ENCODE measurements around the gene FBN2. TPM values are rescaled to one million over a fixed set of nuclear protein-coding genes. Genes with fewer than 3 reads are reported as not detected.
"Not testable (repeated sequence)": the region's sequence is repeated elsewhere in the genome, so short reads cannot be mapped to it uniquely, and the experiment has no call there.

The FBN2 gene
- total and polyA plus RNA-seq, 8 donors: 2.7 to 64.3 (median 54.3) TPM

DNA sequence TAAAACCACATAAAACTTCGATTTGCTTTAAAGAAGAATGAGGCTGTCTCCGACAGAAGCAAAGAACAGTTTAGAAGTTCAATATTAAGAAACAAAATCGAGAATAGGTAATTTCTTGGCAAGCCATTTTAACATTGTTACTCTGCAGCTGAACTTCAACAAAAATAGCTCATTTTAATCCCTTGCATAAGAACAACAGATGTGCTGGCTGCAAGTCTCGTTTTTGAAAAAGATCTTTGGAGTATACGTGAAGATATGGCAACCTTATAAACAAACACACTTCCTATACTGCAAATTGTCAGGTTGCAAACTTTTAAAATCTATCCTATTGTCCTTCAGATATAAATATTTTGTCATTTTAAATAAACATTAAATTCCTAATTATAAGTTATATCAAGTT lies 71.5 kb downstream of the FBN2 start:
- intact Hi-C loops (cut with DNase I): no loop called here
- TF ChIP-seq, protein P1, sequence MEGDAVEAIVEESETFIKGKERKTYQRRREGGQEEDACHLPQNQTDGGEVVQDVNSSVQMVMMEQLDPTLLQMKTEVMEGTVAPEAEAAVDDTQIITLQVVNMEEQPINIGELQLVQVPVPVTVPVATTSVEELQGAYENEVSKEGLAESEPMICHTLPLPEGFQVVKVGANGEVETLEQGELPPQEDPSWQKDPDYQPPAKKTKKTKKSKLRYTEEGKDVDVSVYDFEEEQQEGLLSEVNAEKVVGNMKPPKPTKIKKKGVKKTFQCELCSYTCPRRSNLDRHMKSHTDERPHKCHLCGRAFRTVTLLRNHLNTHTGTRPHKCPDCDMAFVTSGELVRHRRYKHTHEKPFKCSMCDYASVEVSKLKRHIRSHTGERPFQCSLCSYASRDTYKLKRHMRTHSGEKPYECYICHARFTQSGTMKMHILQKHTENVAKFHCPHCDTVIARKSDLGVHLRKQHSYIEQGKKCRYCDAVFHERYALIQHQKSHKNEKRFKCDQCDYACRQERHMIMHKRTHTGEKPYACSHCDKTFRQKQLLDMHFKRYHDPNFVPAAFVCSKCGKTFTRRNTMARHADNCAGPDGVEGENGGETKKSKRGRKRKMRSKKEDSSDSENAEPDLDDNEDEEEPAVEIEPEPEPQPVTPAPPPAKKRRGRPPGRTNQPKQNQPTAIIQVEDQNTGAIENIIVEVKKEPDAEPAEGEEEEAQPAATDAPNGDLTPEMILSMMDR (IDR thresholded peaks at IDR 0.05): no peak
- Histone ChIP-seq H3K27me3 (no peaks in the 10 kb centered on the region), H3K4me3 (no peak overlapping the region), H3K36me3 (no peaks in the 10 kb centered on the region), H3K4me1 (no peaks in the 10 kb centered on the region), H3K27ac (no peak overlapping the region), H3K9me3 (no peaks in the 10 kb centered on the region)
- DNase-seq (peak in 2 of 4 donors; percentile 34 to 44), ATAC-seq (no peak)

- no peak overlapping the region for H3K4me3 ChIP-seq
- intact Hi-C loops (cut with DNase I): no loop called here
- no peaks in the 10 kb centered on the region for H3K4me1 ChIP-seq
- H3K27ac ChIP-seq: no peak overlapping the region
- no peaks in the 10 kb centered on the region for H3K27me3 ChIP-seq
- DNase-seq (peak in 1 of 4 donors; percentile 78), ATAC-seq (no peak)
- no peaks in the 10 kb centered on the region for H3K36me3 ChIP-seq
- TF ChIP-seq, protein P1 (IDR thresholded peaks at IDR 0.05): no peak
- H3K9me3 ChIP-seq: peaks cover 0 to 8% of the 10 kb centered on the region in 2 donors
Observed at GRCh38 chr5:128464596-128464995, 73.4 kb downstream of the FBN2 start.

- DNase-seq (no peak), ATAC-seq (no peak)
- TF ChIP-seq, protein P1 (IDR thresholded peaks at IDR 0.05): no peak
- Histone ChIP-seq H3K27ac (no peak overlapping the region), H3K27me3 (no peaks in the 10 kb centered on the region), H3K4me1 (no peaks in the 10 kb centered on the region), H3K9me3 (peaks cover 0 to 8% of the 10 kb centered on the region in 2 donors), H3K36me3 (no peaks in the 10 kb centered on the region), H3K4me3 (no peak overlapping the region)
- intact Hi-C loops (cut with DNase I): no loop called here
Observed at GRCh38 chr5:128462330-128462729, 75.7 kb downstream of the FBN2 start.

DNA sequence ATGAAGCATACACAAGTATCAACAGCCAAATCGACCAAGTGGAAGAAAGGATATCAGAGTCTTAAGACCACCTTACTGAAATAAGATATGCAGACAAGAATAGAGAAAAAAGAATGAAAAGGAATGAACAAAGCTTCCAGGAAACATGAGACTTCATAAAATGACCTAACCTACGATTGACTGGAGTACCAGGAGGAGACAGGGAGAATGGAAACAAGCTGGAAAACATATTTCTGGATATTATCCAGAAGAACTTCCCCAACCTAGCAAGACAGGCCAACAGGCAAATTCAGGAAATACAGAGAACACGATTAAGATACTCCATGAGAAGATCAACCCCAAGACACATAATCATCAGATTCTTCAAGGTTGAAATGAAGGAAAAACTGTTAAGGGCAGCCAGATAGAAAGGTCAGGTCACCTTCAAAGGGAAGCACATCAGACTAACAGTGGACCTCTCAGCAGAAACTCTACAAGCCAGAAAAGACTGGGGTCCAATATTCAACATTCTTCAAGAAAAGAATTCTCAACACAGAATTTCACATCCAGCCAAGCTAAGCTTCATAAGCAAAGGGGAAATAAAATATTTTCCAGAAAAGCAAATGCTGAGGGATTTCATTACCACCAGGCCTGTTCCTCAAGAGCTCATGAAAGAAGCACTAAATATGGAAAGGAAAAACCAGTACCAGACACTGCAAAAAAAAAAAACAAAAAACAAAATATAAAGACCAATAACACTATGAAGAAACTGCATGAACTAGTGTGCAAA lies 80.7 kb downstream of the FBN2 start:
- H3K9me3 ChIP-seq; H3K27me3 ChIP-seq; H3K27ac ChIP-seq; DNase-seq; intact Hi-C loops (cut with DNase I); ATAC-seq; H3K4me1 ChIP-seq; H3K36me3 ChIP-seq; H3K4me3 ChIP-seq: not testable (repeated sequence)

DNA sequence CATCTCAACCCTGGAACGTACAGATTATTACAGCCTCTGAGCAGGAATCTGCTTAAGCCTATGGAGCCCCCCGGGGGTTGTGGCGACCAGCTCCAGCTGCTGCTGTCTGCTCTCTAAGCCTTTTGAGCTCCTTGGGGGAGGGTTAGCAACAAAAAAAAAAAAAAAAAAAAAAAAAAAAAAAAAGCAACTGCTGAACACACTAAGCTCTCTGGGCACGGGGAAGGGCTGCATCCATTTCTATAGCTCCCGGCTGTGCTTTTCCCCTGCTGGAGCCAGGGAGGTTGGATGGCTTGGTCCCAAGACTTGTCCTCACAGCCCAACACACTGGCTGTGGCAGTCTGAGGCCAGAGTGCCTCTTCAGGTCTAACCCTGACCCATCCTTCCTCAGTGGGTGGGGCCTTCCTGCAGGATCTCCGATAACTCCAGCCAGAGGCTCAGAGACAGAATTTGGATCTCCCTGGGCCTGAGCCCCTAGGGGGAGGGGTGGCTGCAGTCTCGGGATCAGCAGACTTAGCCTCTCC lies 82.1 kb downstream of the FBN2 start:
- no peaks in the 10 kb centered on the region for H3K36me3 ChIP-seq
- TF ChIP-seq, protein P1 (IDR thresholded peaks at IDR 0.05): no peak
- H3K4me1 ChIP-seq: no peaks in the 10 kb centered on the region
- ATAC-seq (no peak), DNase-seq (peak in 1 of 4 donors; percentile 29)
- H3K27ac ChIP-seq: no peak overlapping the region
- no peaks in the 10 kb centered on the region for H3K27me3 ChIP-seq
- no peak overlapping the region for H3K4me3 ChIP-seq
- peaks cover 0 to 8% of the 10 kb centered on the region in 2 donors for H3K9me3 ChIP-seq
- intact Hi-C loops (cut with DNase I): no loop called here
